Caco-2 (cell line): ENCODE measurements around the gene ALDH3B1. TPM values are rescaled to one million over a fixed set of nuclear protein-coding genes. Genes with fewer than 3 reads are reported as not detected.

Experiments used
- BruUV-seq: library from RNA; stranded (reverse); fragments of 400-500 nt; replicated peaks from 2 replicates; lab custom pipeline; 2021; lab: Mats Ljungman, UMichigan
- CTCF ChIA-PET: fragments of 300-600 bp; sonication (Branson Sonifier 250); formaldehyde crosslinking; loops from one replicate; lab custom pipeline; 2022; ENCODE audit warnings: antibody characterized with exemption; lab: Charles Lee
- POLR2A ChIA-PET: fragments of 300-600 bp; sonication (Branson Sonifier 250); formaldehyde crosslinking; loops from one replicate; lab custom pipeline; 2022; ENCODE audit warnings: antibody characterized with exemption; lab: Charles Lee
- DNase-seq, 2 experiments: peaks; one replicate each; pipeline versions ENCODE4 v3.0.0 to v3.0.0-alpha.2; 2020 to 2022
- H3K27me3 ChIP-seq: replicated peaks from 2 replicates; pipeline ENCODE4 v1.6.0; 2011; ENCODE audit warnings: low read length; ENCODE audit not compliant: control insufficient read depth, insufficient read depth
- H3K36me3 ChIP-seq: 2 replicates; pipeline ENCODE4 v1.5.1; 2011; ENCODE audit warnings: low read length; ENCODE audit not compliant: control insufficient read depth, insufficient read depth
- H3K4me1 ChIP-seq: fragments of 250-450 bp; sonication (Bioruptor Pico); 2 replicates; pipeline ENCODE4 v1.5.1; 2020; ENCODE audit warnings: mild to moderate bottlenecking
- H3K4me3 ChIP-seq: 2 replicates; pipeline ENCODE4 v1.5.1; 2011; ENCODE audit warnings: low read depth, mild to moderate bottlenecking, control low read depth, low read length
- H3K9me3 ChIP-seq: fragments of 250-450 bp; sonication (Bioruptor Pico); 2 replicates; pipeline ENCODE4 v1.5.1; 2020; ENCODE audit warnings: mild to moderate bottlenecking, moderate library complexity
- H3K27ac Mint-ChIP-seq: one replicate; pipeline ENCODE4 v1.8.0; 2022; ENCODE audit warnings: mixed read lengths; ENCODE audit not compliant: unreplicated experiment
- H3K27me3 Mint-ChIP-seq: one replicate; pipeline ENCODE4 v1.8.0; 2022; ENCODE audit warnings: mixed read lengths; ENCODE audit not compliant: insufficient read depth, unreplicated experiment
- H3K36me3 Mint-ChIP-seq: one replicate; pipeline ENCODE4 v1.8.0; 2022; ENCODE audit warnings: mild to moderate bottlenecking, mixed read lengths; ENCODE audit not compliant: insufficient read depth, unreplicated experiment
- H3K4me1 Mint-ChIP-seq: one replicate; pipeline ENCODE4 v1.8.0; 2022; ENCODE audit warnings: low read depth, mixed read lengths; ENCODE audit not compliant: unreplicated experiment
- H3K4me3 Mint-ChIP-seq: one replicate; pipeline ENCODE4 v1.8.0; 2022; ENCODE audit warnings: mild to moderate bottlenecking, moderate library complexity, mixed read lengths; ENCODE audit not compliant: unreplicated experiment
- H3K9me3 Mint-ChIP-seq: one replicate; pipeline ENCODE4 v1.8.0; 2022; ENCODE audit warnings: mixed read lengths; ENCODE audit not compliant: unreplicated experiment
- intact Hi-C: fragments of 100-400 bp; cut with micrococcal nuclease; formaldehyde crosslinking; loops from one replicate; pipeline ENCODE4 v1.10.0; 2022; ENCODE audit not compliant: unreplicated experiment
- total RNA-seq: library from RNA; stranded (reverse); gene quantifications from 2 replicates; pipeline ENCODE4 v1.2.3, GENCODE V29; 2022
- TF ChIP-seq, protein P1 (sequence below), 2 experiments: fragments of 200-600 bp in 1 of 2; IDR thresholded peaks; 1 replicate in 1 of 2; 2 replicates in 1 of 2; pipeline versions ENCODE4 v1.5.1 to v1.8.0; 2011 to 2022; ENCODE audit warnings: antibody characterized with exemption in 1 of 2, control low read depth in 1 of 2, inconsistent platforms in 1 of 2, low read depth in 1 of 2, low read length in 1 of 2, mild to moderate bottlenecking in 1 of 2, moderate library complexity in 1 of 2; ENCODE audit not compliant: insufficient read depth in 1 of 2, severe bottlenecking in 1 of 2, unreplicated experiment in 1 of 2

Gene ALDH3B1
- total RNA-seq, 1 experiment from 2014 or later = 8.2 TPM

DNA sequence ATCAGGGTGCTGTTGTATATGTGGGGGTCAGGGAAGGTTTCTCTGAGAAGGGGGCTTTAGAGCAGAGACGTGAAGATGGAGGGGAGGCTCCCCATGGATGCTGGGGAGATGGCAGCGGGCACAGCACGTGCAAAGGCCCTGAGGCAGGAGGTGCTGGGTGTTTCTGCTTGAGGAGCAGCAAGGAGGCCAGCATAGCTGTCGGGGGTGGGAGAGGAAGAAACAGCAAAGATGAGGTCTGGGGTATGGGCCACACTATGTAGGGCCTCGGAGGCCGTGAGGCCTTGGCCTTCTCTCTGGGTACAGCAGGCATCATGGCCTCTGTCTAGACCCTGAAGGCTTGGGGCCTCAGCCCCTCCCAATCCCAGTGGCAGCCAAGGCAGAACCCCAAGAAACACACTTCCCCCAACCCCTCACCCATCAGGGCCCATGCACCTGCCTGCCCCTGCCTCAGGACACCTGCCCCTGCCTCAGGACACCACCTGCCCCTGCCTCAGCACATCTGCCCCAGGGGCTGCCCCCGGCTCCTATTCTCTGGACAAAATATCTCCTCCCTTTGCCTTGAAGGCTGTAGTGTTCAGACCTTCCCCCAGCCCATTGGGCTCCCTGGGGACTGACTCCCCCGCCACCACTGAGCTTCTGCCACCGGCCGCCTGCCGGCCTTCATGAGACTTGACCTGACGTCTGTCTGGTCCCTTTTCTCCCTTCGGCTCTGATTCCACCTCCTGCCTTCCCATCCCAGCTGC, 6.2 kb downstream of the ALDH3B1 start:
- H3K27me3 ChIP-seq = no peaks in the 10 kb centered on the region
- CTCF ChIA-PET = interaction anchor here (0.8 kb wide), 1 partner anchor 36 kb away, joined by 3 read pairs; no protein-coding TSS in a partner anchor
- BruUV-seq = no TSS peak

DNA sequence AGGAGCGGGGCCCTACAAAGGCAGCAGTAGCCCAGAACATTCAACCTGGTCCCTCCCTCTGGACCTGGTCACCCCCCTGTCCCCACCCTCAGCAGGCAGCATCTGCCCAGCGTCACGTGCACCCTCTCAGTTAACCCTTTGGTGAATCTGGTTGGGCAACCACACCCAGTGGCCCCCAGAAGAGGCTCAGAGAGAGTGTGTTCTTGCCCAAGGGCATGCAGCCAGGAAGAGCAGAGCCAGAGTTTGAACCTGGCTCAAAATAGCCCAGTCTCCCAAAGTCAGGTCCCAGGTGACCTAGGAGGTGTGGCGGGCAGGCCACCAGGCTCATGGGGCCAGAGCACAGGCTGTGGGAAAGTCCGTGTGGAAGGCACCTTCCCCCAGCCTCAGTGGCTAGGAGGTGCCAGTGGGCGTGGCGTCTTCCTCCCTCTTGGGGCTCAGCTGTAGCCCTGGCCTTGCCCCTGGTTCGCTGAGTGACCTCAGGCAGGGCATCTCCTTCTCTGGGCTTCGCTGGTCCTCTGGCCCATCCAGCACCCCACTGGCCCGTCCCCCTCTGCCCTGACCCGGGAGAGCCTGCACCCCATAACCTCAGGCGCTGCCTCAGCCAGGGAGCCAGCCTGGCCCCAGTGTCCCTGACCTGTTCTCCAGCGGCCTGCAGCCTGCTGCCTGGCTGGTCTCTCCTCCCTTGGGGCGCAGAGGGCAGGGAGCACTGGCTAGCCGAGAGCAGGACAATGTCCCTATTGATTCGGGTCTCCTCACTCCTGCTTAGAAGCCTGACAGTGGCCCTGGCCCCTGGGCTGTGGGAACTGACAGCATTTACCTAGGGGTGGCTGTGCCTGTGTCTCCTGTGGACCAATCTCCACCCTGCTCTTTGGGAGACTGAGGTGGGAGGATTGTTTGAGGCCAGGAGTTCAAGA, 7.0 kb downstream of the ALDH3B1 start:
- Mint-ChIP-seq H3K27me3 (no peaks in the 10 kb centered on the region), H3K4me1 (peaks cover 19% of the 10 kb centered on the region), H3K4me3 (no peak overlapping the region), H3K27ac (no peak overlapping the region), H3K9me3 (no peaks in the 10 kb centered on the region), H3K36me3 (no peaks in the 10 kb centered on the region)
- POLR2A ChIA-PET = no interaction called here
- H3K4me1 ChIP-seq = peaks cover 35% of the 10 kb centered on the region
- H3K4me3 ChIP-seq = no peak overlapping the region
- BruUV-seq = no TSS peak
- peak; percentile 42 to 75 for DNase-seq
- H3K9me3 ChIP-seq = no peaks in the 10 kb centered on the region
- intact Hi-C loops = no loop called here
- CTCF ChIA-PET = interaction anchor here (0.8 kb wide), 1 partner anchor 35 kb away, joined by 3 read pairs; no protein-coding TSS in a partner anchor
- H3K36me3 ChIP-seq = no peaks in the 10 kb centered on the region
- H3K27me3 ChIP-seq = no peaks in the 10 kb centered on the region
- TF ChIP-seq, protein P1, sequence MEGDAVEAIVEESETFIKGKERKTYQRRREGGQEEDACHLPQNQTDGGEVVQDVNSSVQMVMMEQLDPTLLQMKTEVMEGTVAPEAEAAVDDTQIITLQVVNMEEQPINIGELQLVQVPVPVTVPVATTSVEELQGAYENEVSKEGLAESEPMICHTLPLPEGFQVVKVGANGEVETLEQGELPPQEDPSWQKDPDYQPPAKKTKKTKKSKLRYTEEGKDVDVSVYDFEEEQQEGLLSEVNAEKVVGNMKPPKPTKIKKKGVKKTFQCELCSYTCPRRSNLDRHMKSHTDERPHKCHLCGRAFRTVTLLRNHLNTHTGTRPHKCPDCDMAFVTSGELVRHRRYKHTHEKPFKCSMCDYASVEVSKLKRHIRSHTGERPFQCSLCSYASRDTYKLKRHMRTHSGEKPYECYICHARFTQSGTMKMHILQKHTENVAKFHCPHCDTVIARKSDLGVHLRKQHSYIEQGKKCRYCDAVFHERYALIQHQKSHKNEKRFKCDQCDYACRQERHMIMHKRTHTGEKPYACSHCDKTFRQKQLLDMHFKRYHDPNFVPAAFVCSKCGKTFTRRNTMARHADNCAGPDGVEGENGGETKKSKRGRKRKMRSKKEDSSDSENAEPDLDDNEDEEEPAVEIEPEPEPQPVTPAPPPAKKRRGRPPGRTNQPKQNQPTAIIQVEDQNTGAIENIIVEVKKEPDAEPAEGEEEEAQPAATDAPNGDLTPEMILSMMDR (IDR thresholded peaks at IDR 0.05; ENCODE audit: insufficient read depth in 1 of 2, low read depth in 1 of 2, low read length in 1 of 2, severe bottlenecking in 1 of 2, unreplicated experiment in 1 of 2) = no peak

More for the DNA sequence above, 6.2 kb downstream of the ALDH3B1 start:
- Mint-ChIP-seq H3K4me3 (no peak overlapping the region), H3K4me1 (peaks cover 19% of the 10 kb centered on the region), H3K9me3 (no peaks in the 10 kb centered on the region), H3K36me3 (no peaks in the 10 kb centered on the region), H3K27me3 (no peaks in the 10 kb centered on the region), H3K27ac (no peak overlapping the region)
- no peak for DNase-seq
- TF ChIP-seq, protein P1 (IDR thresholded peaks at IDR 0.05; ENCODE audit: insufficient read depth in 1 of 2, low read depth in 1 of 2, low read length in 1 of 2, severe bottlenecking in 1 of 2, unreplicated experiment in 1 of 2) = no peak
- no peaks in the 10 kb centered on the region for H3K36me3 ChIP-seq
- no peaks in the 10 kb centered on the region for H3K9me3 ChIP-seq
- POLR2A ChIA-PET = no interaction called here
- H3K4me3 ChIP-seq = no peak overlapping the region
- peaks cover 42% of the 10 kb centered on the region for H3K4me1 ChIP-seq
- intact Hi-C loops = no loop called here

DNA sequence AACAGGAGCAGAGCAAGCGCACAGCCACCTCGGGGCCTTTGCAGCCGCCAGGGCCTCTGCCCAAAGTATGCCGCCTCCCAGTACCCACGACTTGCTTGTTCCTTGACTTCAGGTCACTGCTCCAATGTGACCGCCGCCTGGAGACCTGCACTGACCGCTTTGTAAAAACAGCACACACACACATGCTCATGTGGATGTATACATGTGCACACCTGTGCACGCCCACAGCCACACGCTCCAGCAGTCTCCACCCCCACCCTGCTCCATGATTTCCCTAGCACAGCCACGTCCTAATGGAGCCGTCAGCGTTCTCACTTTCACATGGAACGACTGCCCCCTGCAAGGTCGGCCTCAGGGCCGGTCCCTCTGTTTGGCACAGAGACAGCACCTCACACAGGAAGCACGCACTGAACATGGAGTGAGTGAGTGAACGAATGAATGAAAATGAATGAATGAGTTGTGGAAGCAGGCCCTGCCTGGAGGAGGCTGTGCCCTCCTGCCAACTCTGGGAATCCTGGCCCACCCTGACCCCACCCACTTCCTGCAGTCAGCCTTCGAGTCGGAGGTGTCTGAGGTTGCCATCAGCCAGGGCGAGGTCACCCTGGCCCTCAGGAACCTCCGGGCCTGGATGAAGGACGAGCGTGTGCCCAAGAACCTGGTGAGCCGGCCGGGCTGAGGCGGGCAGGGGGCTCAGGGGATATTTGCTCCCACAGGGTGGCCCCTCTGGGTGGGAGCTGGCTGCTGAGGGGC, 8.0 kb downstream of the ALDH3B1 start:
- intact Hi-C loops = no loop called here
- TF ChIP-seq, protein P1 (IDR thresholded peaks at IDR 0.05; ENCODE audit: insufficient read depth in 1 of 2, low read depth in 1 of 2, low read length in 1 of 2, severe bottlenecking in 1 of 2, unreplicated experiment in 1 of 2) = no peak
- Mint-ChIP-seq H3K27ac (no peak overlapping the region), H3K4me1 (peaks cover 16% of the 10 kb centered on the region), H3K9me3 (no peaks in the 10 kb centered on the region), H3K27me3 (no peaks in the 10 kb centered on the region), H3K36me3 (no peaks in the 10 kb centered on the region), H3K4me3 (no peak overlapping the region)
- Histone ChIP-seq H3K9me3 (no peaks in the 10 kb centered on the region), H3K4me3 (no peak overlapping the region), H3K4me1 (peaks cover 25% of the 10 kb centered on the region), H3K27me3 (no peaks in the 10 kb centered on the region), H3K36me3 (no peaks in the 10 kb centered on the region)
- CTCF ChIA-PET = no interaction called here
- no peak for DNase-seq
- POLR2A ChIA-PET = no interaction called here
- no TSS peak for BruUV-seq
